SKM-1 (cell line): ENCODE data around the gene EYS.

Experiments used
- DNase-seq: peaks from one replicate; lab custom pipeline; 2025; ENCODE audit not compliant: unreplicated experiment; lab: John Stamatoyannopoulos, UW

The EYS gene

DNA sequence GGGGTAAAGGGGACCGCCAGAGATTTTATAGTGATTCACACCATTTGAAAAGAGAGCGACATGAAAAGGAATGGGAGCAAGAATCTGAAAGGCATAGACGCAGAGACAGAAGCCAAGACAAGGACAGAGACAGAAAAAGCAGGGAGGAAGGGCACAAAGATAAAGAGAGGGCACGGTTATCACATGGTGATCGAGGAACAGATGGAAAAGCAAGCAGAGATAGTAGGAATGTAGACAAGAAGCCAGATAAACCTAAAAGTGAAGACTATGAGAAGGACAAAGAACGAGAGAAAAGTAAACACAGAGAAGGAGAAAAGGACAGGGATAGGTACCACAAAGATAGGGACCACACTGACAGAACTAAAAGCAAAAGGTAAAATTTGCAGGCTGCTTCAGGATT lies 1993.7 kb downstream of the EYS start:
- no peak for DNase-seq

DNA sequence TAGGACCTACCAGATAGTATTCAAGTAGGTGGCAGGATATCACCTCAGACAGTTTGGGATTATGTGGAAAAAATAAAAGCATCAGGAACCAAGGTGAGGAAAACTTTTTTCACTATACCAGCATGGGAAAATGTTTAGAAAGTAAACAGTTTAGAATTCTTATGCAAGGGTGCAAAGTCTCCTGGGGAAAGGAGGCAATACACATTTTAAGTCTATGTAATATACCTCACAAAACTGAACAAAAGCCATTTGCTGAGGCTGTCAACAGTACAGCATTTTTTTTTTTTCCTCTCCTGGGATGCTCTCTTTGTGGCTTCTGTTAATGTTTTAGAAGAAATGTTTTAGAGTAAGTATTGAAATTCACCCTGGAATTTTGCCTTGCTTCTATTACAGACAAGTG lies 1997.9 kb downstream of the EYS start:
- no peak for DNase-seq

DNA sequence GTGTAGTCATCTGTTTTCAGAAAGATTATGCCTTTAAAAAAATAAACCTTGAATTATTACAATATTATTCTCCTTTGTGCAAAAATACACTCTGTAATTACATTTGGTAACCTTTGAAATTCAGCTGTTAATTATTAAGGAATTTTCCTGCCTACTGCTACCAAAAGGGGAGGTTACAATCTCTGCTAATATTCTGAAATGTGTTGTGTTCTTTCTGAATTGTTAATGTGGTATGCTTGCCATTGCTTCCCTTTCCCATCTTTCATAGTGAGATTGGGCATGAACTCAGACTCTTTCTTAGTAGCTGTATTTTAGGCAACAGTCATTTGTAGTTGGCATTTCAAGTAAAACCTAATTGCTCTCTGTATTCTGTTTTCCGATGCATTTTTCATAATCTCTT lies 1998.4 kb downstream of the EYS start:
- DNase-seq = no peak

DNA sequence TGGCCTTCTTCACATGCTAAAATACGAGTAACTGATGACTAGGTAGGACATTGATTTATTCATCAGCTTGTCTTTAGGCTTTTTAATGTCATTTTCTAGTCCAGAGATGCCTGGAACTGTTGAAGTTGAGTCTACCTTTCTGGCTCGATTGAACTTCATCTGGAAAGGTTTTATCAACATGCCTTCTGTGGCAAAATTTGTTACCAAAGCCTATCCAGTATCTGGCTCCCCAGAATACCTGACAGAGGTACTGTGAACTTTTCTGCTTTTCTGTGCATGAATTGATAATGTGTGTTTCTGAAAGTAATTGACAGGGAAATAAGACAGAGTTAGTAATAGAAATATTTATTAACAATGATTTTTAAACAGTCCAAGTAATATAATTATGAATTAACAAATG lies 2000.4 kb downstream of the EYS start:
- no peak for DNase-seq

DNA sequence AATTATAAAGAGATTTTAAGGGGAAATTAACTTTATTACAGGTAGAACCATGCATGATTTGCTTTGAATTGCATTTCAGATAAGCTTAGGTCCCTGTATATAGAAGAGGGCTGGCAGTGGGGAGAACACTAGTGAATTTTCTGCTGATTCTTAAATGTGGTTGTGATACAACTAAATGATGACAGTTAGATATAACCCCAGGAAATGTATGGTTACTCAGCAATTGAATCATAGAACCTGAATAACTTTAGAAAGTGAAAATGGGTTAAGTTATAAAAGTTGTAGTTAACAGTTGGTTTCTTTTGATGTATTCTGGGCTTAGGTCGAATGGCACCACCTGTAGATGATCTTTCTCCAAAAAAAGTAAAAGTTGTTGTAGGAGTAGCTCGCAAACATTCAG lies 2001.3 kb downstream of the EYS start:
- DNase-seq = no peak

DNA sequence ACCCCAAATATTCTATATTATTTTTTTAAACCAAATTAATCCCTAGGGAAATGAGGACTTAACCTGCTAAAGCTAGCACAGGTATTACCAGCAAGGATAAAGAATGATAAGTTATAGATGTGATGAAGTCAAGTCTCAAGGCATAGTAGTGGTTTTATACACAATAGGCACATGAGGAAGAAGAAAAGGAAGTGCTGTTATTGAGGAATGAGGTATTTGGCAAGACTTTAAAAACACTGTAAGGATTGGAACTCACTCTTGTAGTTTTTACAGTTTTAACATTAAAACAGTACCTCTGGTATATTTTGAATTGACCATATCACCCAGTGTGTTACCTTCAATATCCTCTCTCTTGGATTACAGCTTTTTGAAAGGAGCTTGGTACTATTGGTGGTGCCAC lies 2016.8 kb downstream of the EYS start:
- peak; percentile 21 for DNase-seq

DNA sequence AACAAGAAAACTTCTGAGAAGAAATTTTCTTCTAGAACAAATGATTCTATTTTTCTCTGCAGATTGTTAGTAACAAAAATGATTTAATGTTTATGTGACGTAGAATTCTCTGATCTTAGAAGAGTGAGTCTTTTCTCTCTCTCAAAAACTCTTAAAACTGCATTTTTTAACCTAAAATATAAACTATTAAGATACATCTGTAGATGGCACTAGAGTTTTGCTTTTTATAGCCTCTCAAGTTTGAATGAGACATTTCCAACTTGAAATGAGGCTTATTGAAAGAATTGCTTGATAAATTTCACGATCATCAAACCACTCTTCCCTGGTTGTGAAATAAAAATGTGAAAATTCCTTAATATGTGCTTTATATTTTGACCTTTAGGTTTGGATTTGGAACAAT lies 2017.6 kb downstream of the EYS start:
- no peak for DNase-seq

DNA sequence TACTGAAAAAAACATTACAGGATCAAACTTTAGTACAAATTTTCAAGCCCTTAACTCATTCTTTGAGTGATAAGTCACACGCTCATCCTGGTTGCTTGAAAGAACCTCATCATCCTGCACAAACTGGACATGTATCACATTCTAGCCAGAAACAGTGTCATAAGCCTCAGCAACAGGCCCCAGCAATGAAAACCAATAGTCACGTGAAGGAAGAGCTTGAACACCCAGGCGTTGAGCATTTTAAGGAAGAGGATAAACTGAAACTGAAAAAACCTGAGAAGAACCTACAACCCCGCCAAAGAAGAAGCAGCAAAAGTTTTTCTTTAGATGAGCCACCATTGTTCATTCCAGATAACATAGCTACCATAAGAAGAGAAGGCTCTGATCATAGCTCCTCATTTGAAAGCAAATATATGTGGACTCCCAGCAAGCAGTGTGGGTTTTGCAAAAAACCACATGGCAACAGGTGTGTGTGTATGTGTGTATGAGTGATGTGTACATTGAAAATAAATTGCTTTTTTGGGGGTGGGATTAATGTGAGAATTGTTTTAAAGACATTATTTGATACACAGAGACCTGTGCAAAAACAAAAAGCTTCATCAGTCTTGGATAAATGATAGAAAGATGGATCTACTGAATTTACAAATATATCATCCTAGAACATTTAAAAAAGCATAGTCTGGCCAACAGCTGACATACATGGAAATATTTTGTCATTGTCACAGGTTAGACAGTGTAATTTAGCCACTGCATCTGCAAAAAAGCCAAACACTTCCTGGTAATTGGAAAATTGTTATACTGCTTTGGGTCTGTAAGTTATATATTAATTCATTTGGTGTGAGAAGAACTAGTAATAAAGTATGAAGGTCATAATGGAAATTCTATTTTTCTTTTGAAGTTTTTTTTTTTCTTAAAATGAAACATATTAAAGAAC lies 2021.3 kb downstream of the EYS start:
- DNase-seq = no peak

DNA sequence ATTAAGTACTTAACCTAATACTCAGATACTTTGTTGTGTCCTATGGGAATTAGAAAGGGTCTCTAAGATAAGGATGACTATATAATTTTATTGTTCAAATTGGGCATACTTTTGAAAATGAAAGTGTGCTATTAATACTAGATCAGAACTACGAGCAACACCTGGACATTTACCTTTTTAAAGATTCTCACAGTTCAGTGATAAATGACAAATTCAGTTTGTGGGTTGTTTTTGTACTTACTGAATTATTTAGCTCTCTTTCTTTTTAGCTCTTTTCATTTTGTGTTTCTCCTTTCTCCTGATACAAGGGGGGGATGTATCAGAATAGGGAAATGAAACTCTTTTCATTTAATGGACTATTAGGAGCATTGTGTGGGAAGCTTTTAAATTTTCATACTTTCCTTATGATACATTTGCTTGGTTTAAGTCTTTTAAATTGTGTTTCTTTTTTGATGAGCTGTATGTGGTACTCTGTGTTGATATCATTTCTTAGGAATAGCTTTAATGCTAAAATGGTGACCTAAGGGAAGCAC lies 2023.9 kb downstream of the EYS start:
- DNase-seq = no peak

DNA sequence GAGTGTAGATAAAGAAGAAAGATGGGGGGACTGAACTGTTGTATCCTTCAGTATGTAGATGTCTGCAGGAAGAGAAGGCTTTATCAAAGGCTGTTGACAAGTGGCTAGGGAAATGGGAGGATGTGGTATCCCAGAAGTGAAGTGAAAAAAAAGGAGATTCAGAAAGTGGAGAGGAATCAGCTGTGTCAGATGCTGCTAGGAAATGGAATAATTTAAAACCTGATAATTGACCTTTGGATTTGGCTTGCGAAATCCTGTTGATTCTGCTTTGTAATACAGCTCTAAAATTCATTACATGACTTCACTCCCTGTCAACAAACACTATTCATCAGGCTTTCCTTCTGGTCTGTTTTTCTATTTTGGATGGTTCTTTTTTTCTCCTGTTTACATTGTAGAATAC lies 2029.7 kb downstream of the EYS start:
- DNase-seq = no peak

DNA sequence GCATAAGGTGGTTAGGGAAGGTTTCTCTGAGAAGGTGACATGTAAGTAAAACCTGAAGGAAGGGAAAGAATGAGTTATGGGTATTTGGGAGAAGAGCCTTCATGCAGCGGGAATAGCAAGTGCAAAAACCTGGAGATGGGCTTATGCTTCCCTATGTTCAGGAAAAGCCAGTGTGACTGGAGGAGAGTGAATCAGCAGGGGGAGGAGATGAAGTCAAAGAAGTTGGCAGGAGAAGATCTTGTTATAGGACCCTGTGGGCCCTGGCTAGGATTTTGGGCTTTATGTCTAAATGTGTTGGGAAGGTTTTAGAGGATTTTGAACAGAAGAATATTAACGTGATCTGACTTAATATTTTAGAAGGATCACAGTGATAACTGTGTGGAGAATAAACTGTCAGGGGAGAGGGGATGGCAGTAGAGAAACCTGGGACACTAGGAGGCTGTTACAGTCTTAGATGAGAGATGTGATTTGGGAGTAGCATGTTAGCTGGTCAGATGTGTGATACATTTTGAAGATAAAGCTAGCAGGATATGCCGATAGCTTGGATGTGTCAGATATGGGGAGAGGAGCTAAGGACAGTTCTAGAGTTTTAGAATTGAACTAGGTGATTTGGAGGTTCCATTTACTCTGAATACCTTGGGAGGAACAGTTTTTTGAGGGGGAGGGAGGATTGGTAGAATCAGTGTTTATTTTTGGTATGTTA lies 2030.5 kb downstream of the EYS start:
- no peak for DNase-seq

DNA sequence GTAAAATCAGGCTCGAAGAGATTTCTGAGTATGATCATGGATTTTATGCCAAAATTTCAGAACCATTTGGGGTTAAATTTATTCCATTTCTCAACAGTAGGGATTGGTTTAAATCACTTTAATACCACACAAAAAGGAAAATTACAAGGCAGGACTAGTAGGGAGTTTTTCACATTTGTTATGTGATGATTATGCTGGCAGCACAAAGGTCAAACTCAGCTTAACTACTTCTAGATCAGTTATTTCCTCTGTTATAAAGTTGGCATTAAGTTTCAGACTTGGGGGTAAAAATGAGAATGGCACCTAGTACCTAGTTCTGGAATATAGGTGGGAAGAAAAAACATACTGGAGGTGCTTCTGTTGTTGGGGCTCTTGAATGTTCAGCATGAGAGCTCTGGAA lies 2031.9 kb downstream of the EYS start:
- no peak for DNase-seq

DNA sequence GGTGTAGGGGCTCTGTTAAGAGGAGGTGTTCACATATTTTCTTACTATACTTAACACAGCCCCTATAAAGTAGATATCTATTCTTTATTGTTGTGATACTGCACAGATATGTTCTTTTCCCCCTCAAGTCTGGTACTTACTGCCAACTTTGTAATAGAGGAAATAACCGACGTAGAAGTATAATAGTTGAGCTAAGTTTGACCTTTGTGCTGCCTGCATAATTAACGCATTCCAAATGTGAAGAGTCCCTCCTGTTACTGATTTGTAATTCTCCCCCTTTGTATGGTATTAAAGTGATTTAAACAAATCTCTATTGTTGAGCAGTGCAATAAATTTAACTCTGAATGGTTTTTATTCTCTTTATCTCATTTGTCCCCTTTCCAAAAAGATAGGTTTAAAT lies 2032.4 kb downstream of the EYS start:
- DNase-seq = no peak

DNA sequence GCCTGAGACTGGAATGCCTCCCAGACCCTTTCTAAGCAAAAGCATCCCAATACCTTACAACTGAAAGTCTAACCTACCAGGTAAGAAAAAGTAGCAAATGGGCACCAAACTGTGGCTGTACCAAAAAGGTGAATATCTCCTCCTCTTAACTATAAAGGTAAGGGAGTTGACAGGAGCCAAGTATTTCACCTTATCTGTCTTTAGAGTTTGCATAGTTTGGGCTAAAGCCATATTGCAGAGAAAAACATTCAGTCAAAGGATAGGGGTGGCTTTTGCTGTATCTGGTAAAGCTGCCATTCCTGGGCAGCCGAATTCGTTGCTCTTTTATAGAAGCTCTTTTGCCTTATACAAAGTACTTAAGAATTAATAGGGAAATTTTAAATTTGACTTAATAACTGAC lies 2033.3 kb downstream of the EYS start:
- DNase-seq = no peak

DNA sequence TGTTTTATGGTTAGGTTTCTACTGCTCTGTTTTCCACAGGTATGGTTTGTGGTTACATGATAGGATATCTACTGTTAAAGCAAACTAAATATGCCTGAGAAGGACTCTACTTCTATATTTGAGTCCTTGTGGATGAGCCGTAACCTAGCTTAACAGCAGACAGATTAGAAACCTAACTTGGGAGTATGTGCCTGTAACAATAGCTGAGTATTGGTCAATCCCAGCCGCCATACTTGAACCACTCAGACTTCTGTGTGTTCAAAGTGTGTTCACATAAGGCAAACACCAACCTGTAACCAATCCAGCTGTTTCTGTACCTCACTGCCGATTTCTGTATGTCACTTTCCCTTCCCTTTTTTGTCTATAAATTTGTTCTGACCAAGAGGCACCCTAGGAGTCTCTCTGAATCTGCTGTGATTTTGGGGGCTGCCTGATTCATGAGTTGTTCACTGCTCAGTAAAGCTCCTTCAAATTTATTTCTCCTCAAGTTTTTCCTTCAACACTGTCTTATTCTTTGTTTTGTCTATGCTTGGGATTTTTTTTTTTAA lies 2034.4 kb downstream of the EYS start:
- DNase-seq = no peak

DNA sequence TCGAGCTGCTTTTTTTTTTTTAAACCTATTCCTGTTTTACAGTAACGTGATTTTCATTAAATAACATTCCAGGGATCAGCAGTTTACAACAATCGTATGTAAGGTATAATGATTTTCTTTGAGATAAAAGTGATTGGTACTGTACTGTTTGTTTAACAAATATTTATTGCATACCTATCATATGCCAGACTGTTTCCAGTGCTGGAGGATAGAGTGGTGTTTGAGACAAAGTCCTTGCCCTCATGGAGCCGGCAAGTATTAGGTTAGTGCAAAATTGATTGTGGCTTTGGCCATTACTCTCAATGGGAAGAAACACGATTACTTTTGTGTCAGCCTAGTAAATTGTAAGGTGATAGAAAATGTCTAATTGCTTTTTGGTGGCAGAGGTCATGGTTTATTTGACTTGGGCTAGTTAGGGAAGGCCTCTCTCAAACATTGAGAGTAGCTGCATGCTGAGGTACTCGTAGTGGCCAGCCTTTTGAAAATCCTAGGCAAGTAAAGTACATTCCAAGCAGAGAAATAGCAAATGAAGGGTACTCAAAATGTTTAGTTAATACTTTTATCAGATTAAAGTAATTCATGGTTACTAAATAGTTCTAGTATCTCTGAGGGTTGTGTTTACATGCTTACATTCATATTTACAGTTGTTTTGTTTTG lies 2035.8 kb downstream of the EYS start:
- DNase-seq = no peak
